Natural killer cell (primary cell): ENCODE measurements around the gene ALG14. TPM values are rescaled to one million over a fixed set of nuclear protein-coding genes. Genes with fewer than 3 reads are reported as not detected.

ENCODE experiments used
- ATAC-seq, 3 donors: fragments of 150-1000 bp in 2 of 3; fragments of 200-7000 bp in 1 of 3; cut with Tn5 transposase; 1 replicate in 1 of 3; 2 replicates in 2 of 3; pipeline ENCODE4 v1.10.0; 2021; ENCODE audit warnings: mild to moderate bottlenecking in 2 of 3, moderate library complexity in 2 of 3
- DNase-seq, 2 donors: peaks; one replicate each; pipeline versions ENCODE4 v3.0.0 to v3.0.0-alpha.2; 2013 to 2021; ENCODE audit warnings: mixed read lengths in 1 of 2
- H3K27ac ChIP-seq: one replicate; pipeline ENCODE4 v1.5.1; 2013; ENCODE audit warnings: mild to moderate bottlenecking, low read length
- H3K27me3 ChIP-seq: one replicate; pipeline ENCODE4 v1.6.1; 2013; ENCODE audit warnings: low read length; ENCODE audit not compliant: control insufficient read depth, insufficient read depth
- H3K36me3 ChIP-seq: one replicate; pipeline ENCODE4 v1.6.1; 2013; ENCODE audit warnings: low read length; ENCODE audit not compliant: control insufficient read depth, insufficient read depth
- H3K4me1 ChIP-seq: one replicate; pipeline ENCODE4 v1.6.1; 2013; ENCODE audit warnings: low read length; ENCODE audit not compliant: control insufficient read depth, insufficient read depth
- H3K4me3 ChIP-seq: one replicate; pipeline ENCODE4 v1.5.1; 2013; ENCODE audit warnings: low read length
- H3K9me3 ChIP-seq: one replicate; pipeline ENCODE4 v1.6.1; 2013; ENCODE audit warnings: low read length; ENCODE audit not compliant: control insufficient read depth, insufficient read depth
- H3K27ac Mint-ChIP-seq, 2 donors: one replicate each; pipeline ENCODE4 v1.8.0; 2022; ENCODE audit warnings: mild to moderate bottlenecking in 2 of 2, mixed read lengths in 2 of 2, moderate library complexity in 1 of 2
- H3K27me3 Mint-ChIP-seq, 2 donors: one replicate each; pipeline ENCODE4 v1.8.0; 2022; ENCODE audit warnings: low read depth in 2 of 2, mixed read lengths in 2 of 2
- H3K36me3 Mint-ChIP-seq: one replicate; pipeline ENCODE4 v1.8.0; 2022; ENCODE audit warnings: mixed read lengths
- H3K4me1 Mint-ChIP-seq, 2 donors: one replicate each; pipeline ENCODE4 v1.8.0; 2022; ENCODE audit warnings: mixed read lengths in 2 of 2
- H3K4me3 Mint-ChIP-seq: one replicate; pipeline ENCODE4 v1.8.0; 2022; ENCODE audit warnings: mild to moderate bottlenecking, moderate library complexity, mixed read lengths
- H3K9me3 Mint-ChIP-seq, 2 donors: one replicate each; pipeline ENCODE4 v1.8.0; 2022; ENCODE audit warnings: mixed read lengths in 2 of 2
- CTCF ChIP-seq: fragments of 200-600 bp; IDR thresholded peaks from one replicate; pipeline ENCODE4 v1.8.0; 2022; ENCODE audit warnings: antibody characterized with exemption
- WGBS: methylation state at CpG from one replicate; pipeline ENCODE4 v1.1.7; 2013; ENCODE audit warnings: missing lambda C conversion rate; ENCODE audit not compliant: insufficient coverage; 5-methylcytosine and 5-hydroxymethylcytosine counted together
- intact Hi-C: fragments of 100-400 bp; cut with micrococcal nuclease; formaldehyde crosslinking; loops from one replicate; pipeline ENCODE4 v1.14.2; 2022
- total RNA-seq, 4 donors: library from RNA; stranded (reverse); fragments of 120-200 nt in 1 of 4; gene quantifications; one replicate each; pipeline versions ENCODE4 v1.2.3 to v1.2.4, GENCODE V29; 2013 to 2022

The ALG14 gene
- total RNA-seq, 3 donors from 2014 or later (not counting 1 experiment from before 2014, with no cell fraction given), result 0.48 to 2.3 (median 1.1) TPM

- Histone ChIP-seq H3K4me1 (no peaks in the 10 kb centered on the region), H3K9me3 (no peaks in the 10 kb centered on the region), H3K36me3 (no peaks in the 10 kb centered on the region), H3K4me3 (no peak overlapping the region), H3K27me3 (no peaks in the 10 kb centered on the region), H3K27ac (no peak overlapping the region)
- intact Hi-C loops, result no loop called here
- Mint-ChIP-seq H3K4me1 (no peaks in the 10 kb centered on the region), H3K4me3 (no peak overlapping the region), H3K27me3 (peaks cover 16 to 45% of the 10 kb centered on the region in 2 donors), H3K27ac (no peak overlapping the region), H3K36me3 (no peaks in the 10 kb centered on the region), H3K9me3 (no peaks in the 10 kb centered on the region)
- TF ChIP-seq CTCF, result no peak
- WGBS, result 88% methylated on average over 6 of the region's 6 CpGs
- no peak for ATAC-seq
- no peak for DNase-seq
Observed at GRCh38 chr1:95089650-95090287, 17.0 kb upstream of the ALG14 start.

DNA sequence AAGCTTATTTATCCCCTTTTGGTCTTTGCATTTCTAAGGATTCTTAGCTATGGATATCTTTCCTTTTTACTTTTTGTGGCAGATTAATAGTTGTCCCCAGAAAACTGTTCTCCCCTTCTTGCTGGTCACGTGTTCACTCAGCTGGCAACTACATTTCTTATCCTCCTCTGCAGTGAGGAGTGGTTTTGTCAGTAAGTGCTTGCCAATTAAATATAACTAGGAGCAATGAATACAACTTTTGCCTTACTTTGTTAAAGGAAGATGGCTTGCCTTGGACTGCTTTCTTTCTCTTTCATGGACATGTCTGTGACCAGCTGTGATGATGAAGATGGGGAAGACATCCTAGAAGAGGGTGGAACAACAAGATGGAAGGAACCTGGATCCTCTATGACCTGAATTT is 15.6 kb upstream of the ALG14 start:
- intact Hi-C loops, result no loop called here
- Mint-ChIP-seq H3K4me1 (no peaks in the 10 kb centered on the region), H3K27me3 (peaks cover 20 to 53% of the 10 kb centered on the region in 2 donors), H3K27ac (no peak overlapping the region), H3K36me3 (no peaks in the 10 kb centered on the region), H3K4me3 (no peak overlapping the region), H3K9me3 (no peaks in the 10 kb centered on the region)
- no peaks in the 10 kb centered on the region for H3K27me3 ChIP-seq
- H3K4me1 ChIP-seq, result no peaks in the 10 kb centered on the region
- H3K4me3 ChIP-seq, result no peak overlapping the region
- H3K9me3 ChIP-seq, result no peaks in the 10 kb centered on the region
- H3K27ac ChIP-seq, result no peak overlapping the region
- no CpG with 5 or more reads among the region's 1 CpG for WGBS
- no peaks in the 10 kb centered on the region for H3K36me3 ChIP-seq
- no peak for ATAC-seq
- no peak for DNase-seq
- no peak for TF ChIP-seq CTCF

DNA sequence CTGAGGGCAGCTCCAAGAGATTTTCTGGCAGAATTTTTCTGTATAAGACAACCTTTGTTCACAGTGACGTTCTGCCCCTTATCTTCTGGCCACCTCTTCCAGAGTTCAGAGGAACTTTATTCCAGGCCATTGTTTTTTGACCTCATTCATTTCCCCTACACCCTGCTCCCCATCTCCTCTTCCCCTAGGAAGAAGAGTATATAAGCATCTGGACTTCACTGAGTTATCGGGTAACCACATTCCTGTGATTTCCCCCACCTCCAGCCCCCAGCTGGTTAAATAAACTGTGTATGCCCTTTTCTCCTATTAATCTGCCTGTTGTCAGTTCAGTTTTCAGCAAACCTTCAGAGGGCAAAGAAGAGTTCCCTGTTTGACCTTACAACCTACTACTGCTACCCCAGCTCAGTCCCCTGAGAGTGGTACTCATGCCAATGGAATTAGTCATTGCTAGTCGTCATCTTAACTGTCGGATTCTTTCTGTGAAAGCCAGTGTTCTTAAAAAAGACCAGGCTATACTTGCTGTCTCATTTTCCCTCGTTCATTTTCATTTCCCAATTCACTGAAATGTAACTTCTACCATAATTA is 14.3 kb upstream of the ALG14 start:
- no peak for TF ChIP-seq CTCF
- intact Hi-C loops, result no loop called here
- no peak overlapping the region for H3K4me3 Mint-ChIP-seq

GRCh38 chr1:95085376-95085775 is 12.6 kb upstream of the ALG14 start:
- no peaks in the 10 kb centered on the region for H3K4me1 Mint-ChIP-seq
- no peak overlapping the region for H3K4me3 Mint-ChIP-seq
- intact Hi-C loops, result no loop called here
- ATAC-seq (no peak), DNase-seq (no peak)
- Histone ChIP-seq H3K9me3 (no peaks in the 10 kb centered on the region), H3K27ac (no peak overlapping the region), H3K27me3 (no peaks in the 10 kb centered on the region), H3K36me3 (no peaks in the 10 kb centered on the region), H3K4me1 (no peaks in the 10 kb centered on the region), H3K4me3 (no peak overlapping the region)
- 67% methylated on average over 2 of the region's 2 CpGs for WGBS
- H3K27ac Mint-ChIP-seq, result no peak overlapping the region
- peaks cover 23 to 51% of the 10 kb centered on the region in 2 donors for H3K27me3 Mint-ChIP-seq
- TF ChIP-seq CTCF, result no peak
- H3K36me3 Mint-ChIP-seq, result no peaks in the 10 kb centered on the region
- H3K9me3 Mint-ChIP-seq, result no peaks in the 10 kb centered on the region

More for the DNA sequence above, 14.3 kb upstream of the ALG14 start:
- Histone ChIP-seq H3K4me1 (no peaks in the 10 kb centered on the region), H3K4me3 (no peak overlapping the region), H3K9me3 (no peaks in the 10 kb centered on the region), H3K27me3 (no peaks in the 10 kb centered on the region), H3K27ac (no peak overlapping the region), H3K36me3 (no peaks in the 10 kb centered on the region)
- peaks cover 23 to 57% of the 10 kb centered on the region in 2 donors for H3K27me3 Mint-ChIP-seq
- no peaks in the 10 kb centered on the region for H3K9me3 Mint-ChIP-seq
- no peak overlapping the region for H3K27ac Mint-ChIP-seq
- ATAC-seq, result no peak
- H3K4me1 Mint-ChIP-seq, result no peaks in the 10 kb centered on the region
- WGBS, result 77% methylated on average over 5 of the region's 5 CpGs
- H3K36me3 Mint-ChIP-seq, result no peaks in the 10 kb centered on the region
- no peak for DNase-seq
